Calu3 (cell line): ENCODE results near the gene FZD2. TPM values are rescaled to one million over a fixed set of nuclear protein-coding genes. Genes with fewer than 3 reads are reported as not detected.

Experiments used
- BruUV-seq: library from RNA; stranded (reverse); fragments of 400-500 nt; replicated peaks from 2 replicates; lab custom pipeline; 2021; lab: Mats Ljungman, UMichigan
- CTCF ChIA-PET: fragments of 300-600 bp; sonication (Branson Sonifier 250); formaldehyde crosslinking; loops from one replicate; lab custom pipeline; 2022; ENCODE audit warnings: antibody characterized with exemption; lab: Charles Lee
- DNase-seq: peaks from one replicate; pipeline ENCODE4 v3.0.0; 2022
- H3K27ac Mint-ChIP-seq: one replicate; pipeline ENCODE4 v1.8.0; 2022; ENCODE audit warnings: mixed read lengths; ENCODE audit not compliant: unreplicated experiment
- H3K27me3 Mint-ChIP-seq: one replicate; pipeline ENCODE4 v1.8.0; 2022; ENCODE audit warnings: mixed read lengths; ENCODE audit not compliant: unreplicated experiment
- H3K36me3 Mint-ChIP-seq: one replicate; pipeline ENCODE4 v1.8.0; 2022; ENCODE audit warnings: mild to moderate bottlenecking, moderate library complexity, mixed read lengths; ENCODE audit not compliant: insufficient read depth, unreplicated experiment
- H3K4me1 Mint-ChIP-seq: one replicate; pipeline ENCODE4 v1.8.0; 2022; ENCODE audit warnings: mild to moderate bottlenecking, low read depth, mixed read lengths; ENCODE audit not compliant: unreplicated experiment
- H3K4me3 Mint-ChIP-seq: one replicate; pipeline ENCODE4 v1.8.0; 2022; ENCODE audit warnings: mild to moderate bottlenecking, low read depth, moderate library complexity, mixed read lengths; ENCODE audit not compliant: unreplicated experiment
- H3K9me3 Mint-ChIP-seq: one replicate; pipeline ENCODE4 v1.8.0; 2022; ENCODE audit warnings: low read depth, mixed read lengths; ENCODE audit not compliant: unreplicated experiment
- CTCF ChIP-seq: fragments of 200-600 bp; IDR thresholded peaks from one replicate; pipeline ENCODE4 v1.8.0; 2022; ENCODE audit warnings: antibody characterized with exemption; ENCODE audit not compliant: unreplicated experiment
- intact Hi-C: fragments of 100-400 bp; cut with micrococcal nuclease; formaldehyde crosslinking; loops from one replicate; pipeline ENCODE4 v1.10.0; 2022; ENCODE audit not compliant: unreplicated experiment
- total RNA-seq: library from RNA; stranded (reverse); gene quantifications from 2 replicates; pipeline ENCODE4 v1.2.3, GENCODE V29; 2022

Gene FZD2
- total RNA-seq, 1 experiment from 2014 or later: 35.8 TPM

- DNase-seq: no peak
- H3K27ac Mint-ChIP-seq: no peak overlapping the region
- H3K27me3 Mint-ChIP-seq: peaks cover 33% of the 10 kb centered on the region
- H3K4me1 Mint-ChIP-seq: no peaks in the 10 kb centered on the region
- H3K36me3 Mint-ChIP-seq: no peaks in the 10 kb centered on the region
- no peak for TF ChIP-seq CTCF
- no TSS peak for BruUV-seq
- H3K9me3 Mint-ChIP-seq: no peaks in the 10 kb centered on the region
- intact Hi-C loops: no loop called here
- CTCF ChIA-PET: interaction anchor here (0.7 to 1.6 kb wide), 2 partner anchors 14 to 32 kb away, joined by 5 to 9 read pairs; no protein-coding TSS in a partner anchor
- H3K4me3 Mint-ChIP-seq: no peak overlapping the region
Measured at GRCh38 chr17:44608727-44609435, 51.6 kb downstream of the FZD2 start.

GRCh38 chr17:44610331-44610730 is 53.0 kb downstream of the FZD2 start:
- H3K27me3 Mint-ChIP-seq: peaks cover 27% of the 10 kb centered on the region
- CTCF ChIA-PET: interaction anchor here (0.7 to 1.3 kb wide), 3 partner anchors 13 to 380 kb away, joined by 3 to 6 read pairs (median 3); partner anchors contain the start of gene FZD2
- no peaks in the 10 kb centered on the region for H3K4me1 Mint-ChIP-seq
- H3K27ac Mint-ChIP-seq: no peak overlapping the region
- intact Hi-C loops: no loop called here
- no peak overlapping the region for H3K4me3 Mint-ChIP-seq
- H3K36me3 Mint-ChIP-seq: no peaks in the 10 kb centered on the region
- DNase-seq: no peak
- no peak for TF ChIP-seq CTCF
- BruUV-seq: no TSS peak
- no peaks in the 10 kb centered on the region for H3K9me3 Mint-ChIP-seq

Other genes starting within 250 kb of the FZD2 start
- gene RUNDC3A, start 248.9 kb upstream of the FZD2 start, total RNA-seq: 0.86 and 1.2 TPM in 2 replicates
- gene SLC25A39, start 232.7 kb upstream of the FZD2 start, total RNA-seq: 271 and 297 TPM in 2 replicates
- gene GRN, start 212.2 kb upstream of the FZD2 start, total RNA-seq: 376 and 480 TPM in 2 replicates
- gene FAM171A2, start 193.6 kb upstream of the FZD2 start, total RNA-seq: 0.95 and 2.0 TPM in 2 replicates
- 1.2 and 1.6 TPM in 2 replicates for gene ITGA2B, start 167.8 kb upstream of the FZD2 start, total RNA-seq
- 57.8 and 60.1 TPM in 2 replicates for gene GPATCH8, start 54.1 kb upstream of the FZD2 start, total RNA-seq
- 3.5 and 4.7 TPM in 2 replicates for gene MEIOC, start 99.0 kb downstream of the FZD2 start, total RNA-seq
- 48.0 and 48.4 TPM in 2 replicates for gene CCDC43, start 132.3 kb downstream of the FZD2 start, total RNA-seq
- 44.8 and 47.4 TPM in 2 replicates for gene DBF4B, start 151.2 kb downstream of the FZD2 start, total RNA-seq
- gene ADAM11, start 201.5 kb downstream of the FZD2 start, total RNA-seq: 0.57 and 1.2 TPM in 2 replicates